ENCODE measurements around the gene DFFB. TPM values are rescaled to one million over a fixed set of nuclear protein-coding genes. Genes with fewer than 3 reads are reported as not detected.

DFFB gene
- total and polyA plus RNA-seq, 2 experiments from 2014 or later = 5.5 to 6.2 TPM

GRCh38 chr1:3912809-3913685 is 55.8 kb downstream of the DFFB start:
- no peaks in the 10 kb centered on the region for H4K20me1 ChIP-seq (ENCODE audit: insufficient read depth, poor library complexity, severe bottlenecking)
- H3K4me3 ChIP-seq = no peak overlapping the region
- no peak overlapping the region for H2AFZ ChIP-seq
- no peaks in the 10 kb centered on the region for H3K4me1 ChIP-seq (ENCODE audit: insufficient read depth)
- TF ChIP-seq, protein P1, sequence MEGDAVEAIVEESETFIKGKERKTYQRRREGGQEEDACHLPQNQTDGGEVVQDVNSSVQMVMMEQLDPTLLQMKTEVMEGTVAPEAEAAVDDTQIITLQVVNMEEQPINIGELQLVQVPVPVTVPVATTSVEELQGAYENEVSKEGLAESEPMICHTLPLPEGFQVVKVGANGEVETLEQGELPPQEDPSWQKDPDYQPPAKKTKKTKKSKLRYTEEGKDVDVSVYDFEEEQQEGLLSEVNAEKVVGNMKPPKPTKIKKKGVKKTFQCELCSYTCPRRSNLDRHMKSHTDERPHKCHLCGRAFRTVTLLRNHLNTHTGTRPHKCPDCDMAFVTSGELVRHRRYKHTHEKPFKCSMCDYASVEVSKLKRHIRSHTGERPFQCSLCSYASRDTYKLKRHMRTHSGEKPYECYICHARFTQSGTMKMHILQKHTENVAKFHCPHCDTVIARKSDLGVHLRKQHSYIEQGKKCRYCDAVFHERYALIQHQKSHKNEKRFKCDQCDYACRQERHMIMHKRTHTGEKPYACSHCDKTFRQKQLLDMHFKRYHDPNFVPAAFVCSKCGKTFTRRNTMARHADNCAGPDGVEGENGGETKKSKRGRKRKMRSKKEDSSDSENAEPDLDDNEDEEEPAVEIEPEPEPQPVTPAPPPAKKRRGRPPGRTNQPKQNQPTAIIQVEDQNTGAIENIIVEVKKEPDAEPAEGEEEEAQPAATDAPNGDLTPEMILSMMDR (IDR thresholded peaks at IDR 0.05; ENCODE audit: poor library complexity) = no peak
- TF ChIP-seq EZH2phosphoT487 (IDR thresholded peaks at IDR 0.05; ENCODE audit: low read depth, severe bottlenecking, unreplicated experiment) = no peak
- no peak for TF ChIP-seq EZH2 (IDR thresholded peaks at IDR 0.05; ENCODE audit: borderline replicate concordance)
- no peaks in the 10 kb centered on the region for H3K79me2 ChIP-seq
- H3K27ac ChIP-seq = no peak overlapping the region
- H3K9me2 ChIP-seq (replicated peaks; ENCODE audit: insufficient read depth) = no peaks in the 10 kb centered on the region
- 96% methylated on average over 22 of the region's 23 CpGs for WGBS (ENCODE audit: low lambda C conversion rate, missing lambda C conversion rate)
- no peak for DNase-seq (ENCODE audit: low spot score)
- no peaks in the 10 kb centered on the region for H3K9me3 ChIP-seq (ENCODE audit: low read depth)
- no peaks in the 10 kb centered on the region for H3K36me3 ChIP-seq (replicated peaks; ENCODE audit: insufficient read depth, low read depth)
- no peaks in the 10 kb centered on the region for H3K27me3 ChIP-seq
- no peak overlapping the region for H3K4me2 ChIP-seq

- Histone ChIP-seq H3K36me3 (replicated peaks; ENCODE audit: insufficient read depth, low read depth) (no peaks in the 10 kb centered on the region), H3K4me3 (no peak overlapping the region), H3K79me2 (no peaks in the 10 kb centered on the region), H3K27me3 (no peaks in the 10 kb centered on the region), H4K20me1 (ENCODE audit: insufficient read depth, poor library complexity, severe bottlenecking) (no peaks in the 10 kb centered on the region), H3K4me2 (no peak overlapping the region), H3K27ac (no peak overlapping the region), H3K9me2 (replicated peaks; ENCODE audit: insufficient read depth) (no peaks in the 10 kb centered on the region), H2AFZ (no peak overlapping the region), H3K4me1 (ENCODE audit: insufficient read depth) (no peaks in the 10 kb centered on the region), H3K9me3 (ENCODE audit: low read depth) (no peaks in the 10 kb centered on the region)
- 96% methylated on average over 21 of the region's 21 CpGs for WGBS (ENCODE audit: low lambda C conversion rate, missing lambda C conversion rate)
- DNase-seq (ENCODE audit: low spot score) = no peak
- TF ChIP-seq, protein P1 (IDR thresholded peaks at IDR 0.05; ENCODE audit: poor library complexity) = no peak
- no peak for TF ChIP-seq EZH2 (IDR thresholded peaks at IDR 0.05; ENCODE audit: borderline replicate concordance)
- no peak for TF ChIP-seq EZH2phosphoT487 (IDR thresholded peaks at IDR 0.05; ENCODE audit: low read depth, severe bottlenecking, unreplicated experiment)
These were observed 57.1 kb downstream of the DFFB start for GRCh38 chr1:3914331-3914851.

DNA sequence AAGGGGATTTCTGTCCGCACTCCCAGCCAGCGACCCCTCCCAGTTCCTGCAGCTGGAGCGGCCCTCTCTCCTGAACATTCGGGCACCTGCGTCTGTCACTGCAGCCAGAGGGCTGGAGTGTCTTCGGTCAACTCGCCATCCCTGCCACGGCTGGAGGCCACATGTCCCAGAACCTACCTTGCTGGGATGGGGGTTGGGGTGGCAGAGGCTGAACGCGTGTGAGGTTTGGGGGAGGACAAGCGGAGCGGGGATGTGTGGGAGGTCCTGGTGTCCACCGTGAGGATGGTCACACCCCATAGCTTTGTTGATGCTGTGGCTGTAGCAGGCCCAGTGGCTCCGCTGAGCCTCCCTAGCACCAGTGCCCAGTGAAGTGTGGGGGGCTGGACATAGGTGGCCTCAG is 57.6 kb downstream of the DFFB start:
- WGBS (ENCODE audit: low lambda C conversion rate, missing lambda C conversion rate) = 92% methylated on average over 14 of the region's 14 CpGs
- no peaks in the 10 kb centered on the region for H3K9me3 ChIP-seq (ENCODE audit: low read depth)
- H3K27ac ChIP-seq = no peak overlapping the region
- H3K4me1 ChIP-seq (ENCODE audit: insufficient read depth) = no peaks in the 10 kb centered on the region
- TF ChIP-seq, protein P1 (IDR thresholded peaks at IDR 0.05; ENCODE audit: poor library complexity) = no peak
- no peak for TF ChIP-seq EZH2 (IDR thresholded peaks at IDR 0.05; ENCODE audit: borderline replicate concordance)
- no peak for TF ChIP-seq EZH2phosphoT487 (IDR thresholded peaks at IDR 0.05; ENCODE audit: low read depth, severe bottlenecking, unreplicated experiment)
- no peak for DNase-seq (ENCODE audit: low spot score)
- no peak overlapping the region for H3K4me2 ChIP-seq
- no peaks in the 10 kb centered on the region for H4K20me1 ChIP-seq (ENCODE audit: insufficient read depth, poor library complexity, severe bottlenecking)
- no peak overlapping the region for H2AFZ ChIP-seq
- H3K27me3 ChIP-seq = no peaks in the 10 kb centered on the region
- no peaks in the 10 kb centered on the region for H3K36me3 ChIP-seq (replicated peaks; ENCODE audit: insufficient read depth, low read depth)
- H3K79me2 ChIP-seq = no peaks in the 10 kb centered on the region
- no peaks in the 10 kb centered on the region for H3K9me2 ChIP-seq (replicated peaks; ENCODE audit: insufficient read depth)
- no peak overlapping the region for H3K4me3 ChIP-seq

Data from hepatocyte (in vitro differentiated cells).